ENCODE data around the gene IREB2.
A peak's percentile ranks its signal among the peaks of the same experiment; 100 is the strongest.
"Not testable (repeated sequence)": the region's sequence is repeated elsewhere in the genome, so short reads cannot be mapped to it uniquely, and the experiment has no call there.

The IREB2 gene

GRCh38 chr15:78536134-78536533, 98.1 kb downstream of the IREB2 start:
- no peak for TF ChIP-seq CTCF (conservative IDR thresholded peaks at IDR 0.05; ENCODE audit: control insufficient read depth, insufficient read depth, low read depth, low read length)
- H3K4me3 ChIP-seq (ENCODE audit: control insufficient read depth, low read depth, low read length): no peak overlapping the region
- peak; percentile 45 for DNase-seq (ENCODE audit: low read depth)

- H3K4me3 ChIP-seq (ENCODE audit: control insufficient read depth, low read depth, low read length): no peak overlapping the region
- DNase-seq (ENCODE audit: low read depth): peak; percentile 19
- no peak for TF ChIP-seq CTCF (conservative IDR thresholded peaks at IDR 0.05; ENCODE audit: control insufficient read depth, insufficient read depth, low read depth, low read length)
These were observed 99.4 kb downstream of the IREB2 start for GRCh38 chr15:78537266-78537905.

- no peak for DNase-seq (ENCODE audit: low read depth)
- no peak for TF ChIP-seq CTCF (conservative IDR thresholded peaks at IDR 0.05; ENCODE audit: control insufficient read depth, insufficient read depth, low read depth, low read length)
- no peak overlapping the region for H3K4me3 ChIP-seq (ENCODE audit: control insufficient read depth, low read depth, low read length)
These were observed 100.3 kb downstream of the IREB2 start for GRCh38 chr15:78538358-78538757.

- not testable (repeated sequence) for DNase-seq (ENCODE audit: low read depth)
- peak overlapping the region; percentile 93 for H3K4me3 ChIP-seq (ENCODE audit: control insufficient read depth, low read depth, low read length)
These were observed 101.6 kb downstream of the IREB2 start for GRCh38 chr15:78539464-78540140.

- peak; percentile 76 for DNase-seq (ENCODE audit: low read depth)
- H3K4me3 ChIP-seq (ENCODE audit: control insufficient read depth, low read depth, low read length): peak within 1 kb of the TSS; percentile 93
- TF ChIP-seq CTCF (conservative IDR thresholded peaks at IDR 0.05; ENCODE audit: control insufficient read depth, insufficient read depth, low read depth, low read length): no peak
These were observed 102.3 kb downstream of the IREB2 start, which contains the start of gene PSMA4 for GRCh38 chr15:78540141-78540870. Gene PSMA4, plus strand, starts transcription at chr15:78540444. Its CDS starts 1,484 bp downstream, at chr15:78541928.

- peak overlapping the region; percentile 93 for H3K4me3 ChIP-seq (ENCODE audit: control insufficient read depth, low read depth, low read length)
- DNase-seq (ENCODE audit: low read depth): no peak
- TF ChIP-seq CTCF (conservative IDR thresholded peaks at IDR 0.05; ENCODE audit: control insufficient read depth, insufficient read depth, low read depth, low read length): no peak
These were observed 103.1 kb downstream of the IREB2 start for GRCh38 chr15:78540871-78541743.

Measured in fibroblast of mammary gland (primary cell).